Stimulated activated CD4-positive, alpha-beta T cell treated with anti-CD3 and anti-CD28 coated beads, Interleukin-4, amount 100 ng/mL, for 1 hour (primary cell): ENCODE data around the gene KCNJ10.

Source experiments
- DNase-seq: peaks from one replicate; pipeline ENCODE4 v3.0.0-alpha.2; 2020

KCNJ10 gene

GRCh38 chr1:160020196-160020595 is 49.8 kb downstream of the KCNJ10 start:
- DNase-seq, result no peak

GRCh38 chr1:160018900-160019299 is 51.1 kb downstream of the KCNJ10 start:
- DNase-seq, result no peak

- no peak for DNase-seq
These were observed 51.6 kb downstream of the KCNJ10 start for GRCh38 chr1:160018347-160018746.

GRCh38 chr1:160017592-160017991 is 52.4 kb downstream of the KCNJ10 start:
- DNase-seq, result no peak

- no peak for DNase-seq
These were observed 58.2 kb downstream of the KCNJ10 start for GRCh38 chr1:160011781-160012180.

- DNase-seq, result no peak
These were observed 60.2 kb downstream of the KCNJ10 start for GRCh38 chr1:160009801-160010200.

- DNase-seq, result no peak
These were observed 60.9 kb downstream of the KCNJ10 start for GRCh38 chr1:160009081-160009480.

- DNase-seq, result no peak
These were observed 62.3 kb downstream of the KCNJ10 start for GRCh38 chr1:160007577-160008200.

GRCh38 chr1:160006312-160006940 is 63.5 kb downstream of the KCNJ10 start:
- peak; percentile 76 for DNase-seq

- DNase-seq, result no peak
These were observed 64.9 kb downstream of the KCNJ10 start for GRCh38 chr1:160005070-160005469.

- DNase-seq, result no peak
These were observed 65.5 kb downstream of the KCNJ10 start for GRCh38 chr1:160004425-160004824.

GRCh38 chr1:160004001-160004400 is 66.0 kb downstream of the KCNJ10 start:
- no peak for DNase-seq

GRCh38 chr1:160001440-160001839 is 68.5 kb downstream of the KCNJ10 start:
- DNase-seq, result no peak

GRCh38 chr1:159999204-159999603 is 70.8 kb downstream of the KCNJ10 start:
- DNase-seq, result no peak

GRCh38 chr1:159996653-159997052 is 73.3 kb downstream of the KCNJ10 start:
- DNase-seq, result no peak

- DNase-seq, result no peak
These were observed 75.1 kb downstream of the KCNJ10 start for GRCh38 chr1:159994896-159995295.

- DNase-seq, result no peak
These were observed 76.0 kb downstream of the KCNJ10 start for GRCh38 chr1:159993911-159994310.

- DNase-seq, result no peak
These were observed 77.8 kb downstream of the KCNJ10 start for GRCh38 chr1:159992161-159992560.

GRCh38 chr1:159991513-159991912 is 78.4 kb downstream of the KCNJ10 start:
- no peak for DNase-seq

- DNase-seq, result no peak
These were observed 80.0 kb downstream of the KCNJ10 start for GRCh38 chr1:159990005-159990404.

- no peak for DNase-seq
These were observed 80.4 kb downstream of the KCNJ10 start for GRCh38 chr1:159989581-159989980.

GRCh38 chr1:159988006-159988405 is 82.0 kb downstream of the KCNJ10 start:
- DNase-seq, result no peak

- DNase-seq, result no peak
These were observed 82.8 kb downstream of the KCNJ10 start for GRCh38 chr1:159987186-159987585.

- DNase-seq, result no peak
These were observed 83.4 kb downstream of the KCNJ10 start for GRCh38 chr1:159986531-159986930.

GRCh38 chr1:159986093-159986492 is 83.9 kb downstream of the KCNJ10 start:
- DNase-seq, result no peak
